ENCODE data around the gene ASAP2. TPM values are rescaled to one million over a fixed set of nuclear protein-coding genes. Genes with fewer than 3 reads are reported as not detected.

The ASAP2 gene
- total RNA-seq, 2 donors from 2014 or later: 9.2 to 17.8 TPM

GRCh38 chr2:9404451-9404850 is 197.8 kb downstream of the ASAP2 start:
- no peaks in the 10 kb centered on the region for H3K36me3 ChIP-seq
- WGBS: 56% methylated on average over 4 of the region's 4 CpGs
- TF ChIP-seq CTCF (IDR thresholded peaks at IDR 0.05) (no peak), POLR2A (IDR thresholded peaks at IDR 0.05) (no peak), POLR2AphosphoS5 (IDR thresholded peaks at IDR 0.05) (no peak)
- H3K27ac ChIP-seq: no peak overlapping the region
- no peaks in the 10 kb centered on the region for H3K9me3 ChIP-seq
- intact Hi-C loops (cut with DNase I): no loop called here
- H3K27me3 ChIP-seq (replicated peaks; ENCODE audit: insufficient read depth): no peaks in the 10 kb centered on the region
- DNase-seq (ENCODE audit: low spot score): no peak
- no peak overlapping the region for H3K4me3 ChIP-seq
- H3K4me1 ChIP-seq (replicated peaks): no peaks in the 10 kb centered on the region

- no peak overlapping the region for H3K27ac ChIP-seq
- no peak overlapping the region for H3K4me3 ChIP-seq
- H3K27me3 ChIP-seq (replicated peaks; ENCODE audit: insufficient read depth): no peaks in the 10 kb centered on the region
- intact Hi-C loops (cut with DNase I): no loop called here
- 100% methylated on average over 2 of the region's 2 CpGs for WGBS
- TF ChIP-seq CTCF (IDR thresholded peaks at IDR 0.05) (no peak), POLR2AphosphoS5 (IDR thresholded peaks at IDR 0.05) (no peak), POLR2A (IDR thresholded peaks at IDR 0.05) (no peak)
- no peaks in the 10 kb centered on the region for H3K36me3 ChIP-seq
- no peak for DNase-seq (ENCODE audit: low spot score)
- no peaks in the 10 kb centered on the region for H3K9me3 ChIP-seq
- H3K4me1 ChIP-seq (replicated peaks): no peaks in the 10 kb centered on the region
These were observed 199.0 kb downstream of the ASAP2 start for GRCh38 chr2:9405636-9406035.

GRCh38 chr2:9406529-9407362 is 200.1 kb downstream of the ASAP2 start:
- Histone ChIP-seq H3K27me3 (replicated peaks; ENCODE audit: insufficient read depth) (no peaks in the 10 kb centered on the region), H3K4me3 (no peak overlapping the region), H3K4me1 (replicated peaks) (no peaks in the 10 kb centered on the region), H3K36me3 (no peaks in the 10 kb centered on the region), H3K27ac (no peak overlapping the region), H3K9me3 (no peaks in the 10 kb centered on the region)
- intact Hi-C loops (cut with DNase I): no loop called here
- TF ChIP-seq CTCF (IDR thresholded peaks at IDR 0.05) (no peak), POLR2A (IDR thresholded peaks at IDR 0.05) (no peak)
- WGBS: 58% methylated on average over 13 of the region's 13 CpGs
- no peak for DNase-seq (ENCODE audit: low spot score)

GRCh38 chr2:9407363-9407811 is 200.8 kb downstream of the ASAP2 start:
- Histone ChIP-seq H3K4me3 (no peak overlapping the region), H3K9me3 (no peaks in the 10 kb centered on the region), H3K4me1 (replicated peaks) (no peaks in the 10 kb centered on the region), H3K27me3 (replicated peaks; ENCODE audit: insufficient read depth) (no peaks in the 10 kb centered on the region), H3K27ac (no peak overlapping the region), H3K36me3 (no peaks in the 10 kb centered on the region)
- no peak for DNase-seq (ENCODE audit: low spot score)
- no peak for TF ChIP-seq POLR2AphosphoS5 (IDR thresholded peaks at IDR 0.05)
- no peak for TF ChIP-seq CTCF (IDR thresholded peaks at IDR 0.05)
- no peak for TF ChIP-seq POLR2A (IDR thresholded peaks at IDR 0.05)
- 62% methylated on average over 8 of the region's 8 CpGs for WGBS
- intact Hi-C loops (cut with DNase I): no loop called here

- H3K4me1 ChIP-seq (replicated peaks): no peaks in the 10 kb centered on the region
- H3K9me3 ChIP-seq: no peaks in the 10 kb centered on the region
- intact Hi-C loops (cut with DNase I): no loop called here
- H3K4me3 ChIP-seq: no peak overlapping the region
- peak; percentile 62 for TF ChIP-seq POLR2AphosphoS5 (IDR thresholded peaks at IDR 0.05)
- no peak for TF ChIP-seq CTCF (IDR thresholded peaks at IDR 0.05)
- 44% methylated on average over 9 of the region's 9 CpGs for WGBS
- H3K27me3 ChIP-seq (replicated peaks; ENCODE audit: insufficient read depth): no peaks in the 10 kb centered on the region
- DNase-seq (ENCODE audit: low spot score): peak; percentile 45
- no peaks in the 10 kb centered on the region for H3K36me3 ChIP-seq
- H3K27ac ChIP-seq: peak overlapping the region in 1 of 2 donors; percentile 15
These were observed 202.1 kb downstream of the ASAP2 start for GRCh38 chr2:9408641-9409151.
